Heart right ventricle (tissue), 16 donors: ENCODE measurements around the gene IQSEC1. TPM values are rescaled to one million over a fixed set of nuclear protein-coding genes. Genes with fewer than 3 reads are reported as not detected.

ENCODE experiments used
- ATAC-seq, 8 donors: fragments of 200-7000 bp; cut with Tn5 transposase; one replicate each; pipeline ENCODE4 v1.9.1; 2020; ENCODE audit warnings: mild to moderate bottlenecking in 8 of 8, moderate library complexity in 8 of 8, moderate number of reproducible peaks in 1 of 8
- DNase-seq, 2 donors: peaks; one replicate each; pipeline ENCODE4 v3.0.0-alpha.2; 2020
- H3K27ac ChIP-seq, 10 donors: fragments of 200-600 bp; sonication (generic) in 2 of 10; one replicate each; pipeline versions ENCODE4 v1.5.0 to v1.8.0; 2020 to 2022; ENCODE audit warnings: mild to moderate bottlenecking in 3 of 10
- H3K27me3 ChIP-seq, 7 donors: fragments of 200-600 bp; one replicate each; pipeline ENCODE4 v1.8.0; 2021 to 2022; ENCODE audit warnings: mild to moderate bottlenecking in 2 of 7
- H3K36me3 ChIP-seq, 9 donors: fragments of 200-600 bp; sonication (generic) in 1 of 9; one replicate each; pipeline versions ENCODE4 v1.5.0 to v1.8.0; 2020 to 2022; ENCODE audit warnings: mild to moderate bottlenecking in 2 of 9
- H3K4me1 ChIP-seq, 9 donors: fragments of 200-600 bp; sonication (generic) in 1 of 9; one replicate each; pipeline versions ENCODE4 v1.5.0 to v1.8.0; 2020 to 2022; ENCODE audit warnings: mild to moderate bottlenecking in 4 of 9
- H3K4me3 ChIP-seq, 10 donors: fragments of 200-600 bp; sonication (generic) in 2 of 10; one replicate each; pipeline versions ENCODE4 v1.5.0 to v1.8.0; 2020 to 2022; ENCODE audit warnings: mild to moderate bottlenecking in 7 of 10, moderate library complexity in 2 of 10
- H3K9me3 ChIP-seq, 11 donors: fragments of 200-600 bp in 10 of 11; sonication (generic) in 2 of 11; one replicate each; pipeline versions ENCODE4 v1.5.0 to v1.8.0; 2013 to 2022; ENCODE audit warnings: mild to moderate bottlenecking in 2 of 11, control low read depth in 1 of 11, moderate library complexity in 1 of 11
- WGBS, 2 donors: extraction: QIAGEN DNeasy Blood & Tissue Kit; methylation state at CpG; one replicate each; pipeline ENCODE4 v1.1.7; 2013; ENCODE audit warnings: inconsistent platforms in 1 of 2; 5-methylcytosine and 5-hydroxymethylcytosine counted together
- intact Hi-C, 10 donors: fragments of 100-400 bp; cut with DNase I; formaldehyde crosslinking; loops; one replicate each; pipeline versions ENCODE4 v1.11.1 to v1.14.2; 2022
- polyA plus RNA-seq, 2 donors: library from polyadenylated mRNA; stranded (reverse); fragments of 200-250 nt; gene quantifications; one replicate each; pipeline ENCODE4 v1.2.3, GENCODE V29; 2013
- total RNA-seq, 10 donors: library from RNA; stranded (reverse); fragmentation: NEBNext Ultra II Directional in 3 of 10; extraction: Animal tissue kit (Norgen Biotek cat#: 25700) in 3 of 10; gene quantifications; one replicate each; pipeline versions ENCODE4 v1.2.1 to v1.2.4, GENCODE V29; 2021 to 2023
- TF ChIP-seq, protein P1 (sequence below), 9 donors: fragments of 200-600 bp; sonication (generic) in 2 of 9; IDR thresholded peaks; one replicate each; pipeline versions ENCODE4 v1.5.0 to v1.8.0; 2021 to 2022; ENCODE audit warnings: antibody characterized with exemption in 9 of 9, mild to moderate bottlenecking in 5 of 9, moderate library complexity in 1 of 9
- donor health status: Arrhythmogenic right ventricular cardiomyopathy.
- donor health status: ischemic (EF 13 %, LVEDD 7.1; RV severe dilation, severe dysfunction).
- donor health status: healthy with polysubstance abuse.
- donor health status: DM: no; HTN: yes; CAD: no.
- donor health status: DM: no; HTN: no; CAD: no.
- donor health status: ischemic (EF 25% LVEDD 6.9; RV normal size, moderate dysfunction).
- donor health status: ischemic (EF 25% LVEDD 5.7; RV mildly dilated, moderate dysfunction).
- donor health status: healthy.
- donor health status: DM: yes; HTN: yes; CAD: no.
- donor health status: Ischemic cardiomyopathy.
- donor health status: ischemic (EF 35%, LVEDD 5.7; RV mildly dilated, moderate dysfunction).
- donor health status: nonischemic (EF 11% LVEDD 7.7; RV severe dilation, severe dysfunction).
- donor health status: DM: yes; HTN: yes; CAD: no.
- donor health status: PGD.
- donor health status: ischemic (EF 29% LVEDD 5.4; RV normal size, mild dysfunction).
- donor health status: nonischemic (EF 23%, LVEDD 6.1; RV moderate dilation, normal function).

IQSEC1 gene
- total and polyA plus RNA-seq, 12 donors = 13.1 to 73.9 (median 60.4) TPM

DNA sequence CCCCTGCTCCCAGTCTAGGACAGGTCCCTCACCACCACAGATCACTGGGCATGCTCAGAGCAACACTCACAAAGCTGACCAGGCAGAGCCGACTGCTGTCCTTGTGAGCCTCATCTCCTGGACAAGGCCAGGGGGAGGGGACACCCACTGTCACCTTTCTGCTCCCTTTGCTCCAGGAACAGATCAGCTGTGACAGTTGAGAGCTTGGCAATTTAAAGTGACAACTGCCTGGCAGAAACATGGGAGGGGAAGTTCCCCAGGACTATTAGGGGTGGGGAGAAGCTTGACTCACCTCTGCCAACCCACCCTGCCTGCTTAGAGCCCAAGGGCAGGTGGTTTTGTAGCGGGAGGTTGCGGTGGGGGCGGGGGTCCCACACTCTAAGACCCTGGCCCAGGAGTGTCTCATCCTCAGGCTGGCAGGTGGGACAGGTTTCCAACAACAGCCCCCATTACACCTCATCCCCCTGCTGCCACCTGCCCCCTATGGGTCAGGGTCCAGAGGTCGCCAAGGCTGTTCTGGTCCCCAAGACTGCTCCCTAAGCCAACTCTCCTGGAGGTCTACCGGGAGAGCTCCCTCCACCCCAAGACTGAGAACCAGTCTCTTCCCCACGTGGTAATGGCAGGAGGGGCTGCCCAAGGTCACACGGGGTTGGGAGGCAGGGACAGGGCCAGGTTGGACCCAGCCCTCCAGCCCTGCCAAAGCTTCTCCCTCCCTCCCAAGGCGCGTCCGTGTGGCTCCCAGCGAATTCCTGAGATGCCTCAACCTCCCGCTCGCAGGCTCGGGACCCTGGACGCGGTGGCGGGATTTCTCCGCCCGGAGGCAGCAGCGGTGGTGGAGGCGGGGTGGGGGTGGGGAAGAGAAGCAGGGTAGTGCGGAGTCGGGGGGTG is 80.4 kb downstream of the IQSEC1 start:
- Histone ChIP-seq H3K36me3 (peaks cover 0 to 9% (median 0%) of the 10 kb centered on the region in 9 donors), H3K27me3 (no peaks in the 10 kb centered on the region)
- intact Hi-C loops = loop anchor here in 3 of 10 donors (5.0 to 10.0 kb wide), 2 partner anchors 126 to 462 kb away; no protein-coding TSS in a partner anchor

DNA sequence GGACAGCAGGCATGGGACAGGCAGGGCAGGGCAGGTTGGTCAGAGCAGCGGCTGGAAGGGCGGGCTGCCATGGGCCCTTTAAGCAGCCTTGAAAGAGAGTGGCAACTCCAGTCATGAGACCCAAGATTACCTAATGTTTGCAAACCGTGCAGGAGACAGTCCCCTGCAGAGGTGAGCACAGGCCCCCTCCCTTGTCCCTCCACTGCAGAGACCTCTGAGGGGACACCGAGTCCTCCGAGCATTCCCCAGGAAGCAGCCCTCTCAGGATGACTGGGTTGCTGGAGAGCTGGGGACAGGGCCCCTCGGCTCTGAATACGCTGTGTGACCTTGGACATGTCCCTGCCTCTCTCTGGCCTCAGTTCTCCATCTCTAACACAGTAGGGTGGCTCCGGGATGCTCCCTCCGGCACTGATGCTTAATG is 81.4 kb downstream of the IQSEC1 start:
- Histone ChIP-seq H3K36me3 (peaks cover 0 to 4% (median 0%) of the 10 kb centered on the region in 9 donors), H3K27ac (peak overlapping the region in 8 of 10 donors; percentile 83 to 94 (median 90)), H3K27me3 (no peaks in the 10 kb centered on the region), H3K4me1 (peaks cover 12 to 77% (median 60%) of the 10 kb centered on the region in 9 donors), H3K4me3 (no peak overlapping the region), H3K9me3 (no peaks in the 10 kb centered on the region)
- DNase-seq = no peak
- intact Hi-C loops = loop anchor here in 3 of 10 donors (5.0 to 10.0 kb wide), 2 partner anchors 125 to 463 kb away; no protein-coding TSS in a partner anchor
- no peak for ATAC-seq
- TF ChIP-seq, protein P1, sequence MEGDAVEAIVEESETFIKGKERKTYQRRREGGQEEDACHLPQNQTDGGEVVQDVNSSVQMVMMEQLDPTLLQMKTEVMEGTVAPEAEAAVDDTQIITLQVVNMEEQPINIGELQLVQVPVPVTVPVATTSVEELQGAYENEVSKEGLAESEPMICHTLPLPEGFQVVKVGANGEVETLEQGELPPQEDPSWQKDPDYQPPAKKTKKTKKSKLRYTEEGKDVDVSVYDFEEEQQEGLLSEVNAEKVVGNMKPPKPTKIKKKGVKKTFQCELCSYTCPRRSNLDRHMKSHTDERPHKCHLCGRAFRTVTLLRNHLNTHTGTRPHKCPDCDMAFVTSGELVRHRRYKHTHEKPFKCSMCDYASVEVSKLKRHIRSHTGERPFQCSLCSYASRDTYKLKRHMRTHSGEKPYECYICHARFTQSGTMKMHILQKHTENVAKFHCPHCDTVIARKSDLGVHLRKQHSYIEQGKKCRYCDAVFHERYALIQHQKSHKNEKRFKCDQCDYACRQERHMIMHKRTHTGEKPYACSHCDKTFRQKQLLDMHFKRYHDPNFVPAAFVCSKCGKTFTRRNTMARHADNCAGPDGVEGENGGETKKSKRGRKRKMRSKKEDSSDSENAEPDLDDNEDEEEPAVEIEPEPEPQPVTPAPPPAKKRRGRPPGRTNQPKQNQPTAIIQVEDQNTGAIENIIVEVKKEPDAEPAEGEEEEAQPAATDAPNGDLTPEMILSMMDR (IDR thresholded peaks at IDR 0.05) = no peak
- WGBS, 2 donors = 75 to 77% methylated on average over 9 of the region's 9 CpGs

More for the DNA sequence above, 80.4 kb downstream of the IQSEC1 start:
- Histone ChIP-seq H3K4me1 (peaks cover 8 to 75% (median 50%) of the 10 kb centered on the region in 9 donors), H3K9me3 (no peaks in the 10 kb centered on the region), H3K27ac (peak overlapping the region; percentile 73 to 94 (median 86)), H3K4me3 (peak overlapping the region in 9 of 10 donors; percentile 69 to 92 (median 85))
- ATAC-seq = peak in 7 of 8 donors; percentile 13 to 55 (median 34)
- TF ChIP-seq, protein P1 (IDR thresholded peaks at IDR 0.05) = no peak
- 15 to 20% methylated on average over 24 of the region's 24 CpGs for WGBS, 2 donors
- peak; percentile 36 to 48 for DNase-seq

DNA sequence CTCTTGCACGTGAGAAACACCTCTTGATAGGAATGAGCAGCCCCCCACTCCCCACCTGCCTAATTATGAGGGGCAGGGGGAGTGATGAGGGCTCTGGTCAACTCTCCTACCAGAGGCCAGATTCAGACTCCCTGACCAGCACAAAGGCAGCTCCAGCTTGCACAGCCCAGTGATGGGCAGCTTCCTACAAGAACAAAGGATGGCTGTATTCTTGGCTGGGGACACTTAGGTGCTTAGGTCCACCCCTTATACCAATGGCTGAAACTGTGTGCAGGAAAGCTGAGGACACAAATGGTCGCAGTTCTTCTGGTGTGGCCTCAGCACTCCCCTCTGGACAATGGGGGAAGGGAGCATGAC is 81.8 kb downstream of the IQSEC1 start:
- TF ChIP-seq, protein P1 (IDR thresholded peaks at IDR 0.05) = no peak
- ATAC-seq (no peak), DNase-seq (no peak)
- H3K27me3 ChIP-seq = no peaks in the 10 kb centered on the region
- no peak overlapping the region for H3K4me3 ChIP-seq
- WGBS, 2 donors = 66 to 67% methylated on average over 2 of the region's 2 CpGs
- intact Hi-C loops = loop anchor here in 3 of 10 donors (5.0 to 10.0 kb wide), 2 partner anchors 124 to 463 kb away; no protein-coding TSS in a partner anchor
- peaks cover 12 to 81% (median 63%) of the 10 kb centered on the region in 9 donors for H3K4me1 ChIP-seq
- H3K36me3 ChIP-seq = peaks cover 0 to 8% (median 0%) of the 10 kb centered on the region in 9 donors
- no peaks in the 10 kb centered on the region for H3K9me3 ChIP-seq
- peak overlapping the region in 7 of 10 donors; percentile 59 to 94 (median 87) for H3K27ac ChIP-seq

DNA sequence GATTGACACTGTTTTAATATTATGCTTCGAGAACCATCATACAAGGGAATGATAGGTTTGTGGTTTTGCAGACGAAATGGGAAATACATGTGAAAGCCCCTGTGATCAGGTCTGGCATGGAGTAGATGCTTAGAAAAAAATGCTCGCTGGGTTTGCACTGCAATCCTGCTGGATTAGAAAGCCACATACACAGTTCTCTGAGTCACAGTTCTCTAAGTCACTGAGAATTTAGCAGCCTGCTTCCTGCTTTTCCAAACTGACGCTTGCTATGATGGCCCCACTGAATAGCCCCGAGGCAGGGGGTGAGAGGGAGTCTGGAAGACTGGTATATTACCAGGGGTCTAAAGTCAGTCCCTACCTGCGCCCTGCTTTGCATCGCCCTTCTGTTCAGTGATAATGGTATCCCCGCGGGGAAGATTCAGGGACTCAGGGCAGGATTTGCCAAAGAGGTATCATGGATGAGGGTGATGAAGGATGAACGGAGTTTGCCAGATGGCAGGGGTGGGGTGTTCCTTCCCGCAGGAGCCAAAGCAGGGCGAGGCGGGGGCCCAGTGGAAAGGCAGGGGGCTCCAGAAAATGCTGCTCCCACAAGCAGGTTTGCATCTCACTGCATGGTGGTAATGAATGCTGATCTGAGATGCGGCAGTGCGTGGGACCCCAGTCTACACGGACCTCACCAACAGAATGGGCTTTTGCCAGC is 82.3 kb downstream of the IQSEC1 start:
- ATAC-seq (no peak), DNase-seq (no peak)
- Histone ChIP-seq H3K27me3 (no peaks in the 10 kb centered on the region), H3K4me1 (peaks cover 12 to 86% (median 63%) of the 10 kb centered on the region in 9 donors), H3K9me3 (no peaks in the 10 kb centered on the region), H3K36me3 (peaks cover 0 to 8% (median 0%) of the 10 kb centered on the region in 9 donors), H3K4me3 (no peak overlapping the region), H3K27ac (peak overlapping the region in 9 of 10 donors; percentile 15 to 94 (median 56))
- TF ChIP-seq, protein P1 (IDR thresholded peaks at IDR 0.05) = no peak
- 62 to 65% methylated on average over 16 of the region's 16 CpGs for WGBS, 2 donors
- intact Hi-C loops = loop anchor here in 3 of 10 donors (5.0 to 10.0 kb wide), 2 partner anchors 124 to 464 kb away; no protein-coding TSS in a partner anchor
